GM12878 (cell line): ENCODE results near the gene VEGFB. TPM values are rescaled to one million over a fixed set of nuclear protein-coding genes. Genes with fewer than 3 reads are reported as not detected.

ENCODE experiments used
- CHD2 ChIP-seq: IDR thresholded peaks from 2 replicates; pipeline ENCODE4 v1.6.1; 2011; ENCODE audit warnings: low read depth, low read length, improper control_type of control experiment, borderline replicate concordance
- E2F4 ChIP-seq: IDR thresholded peaks from 2 replicates; pipeline ENCODE4 v1.6.1; 2012; ENCODE audit warnings: low read depth, low read length, improper control_type of control experiment
- E2F8 ChIP-seq: fragments of 450-650 bp; IDR thresholded peaks from 2 replicates; pipeline ENCODE4 v1.6.1; 2018; ENCODE audit warnings: mild to moderate bottlenecking, low read depth, moderate library complexity; ENCODE audit not compliant: partially characterized antibody
- LARP7 ChIP-seq: fragments of 450-650 bp; IDR thresholded peaks from 2 replicates; pipeline ENCODE4 v1.6.1; 2017; ENCODE audit warnings: mild to moderate bottlenecking
- NR2C2 ChIP-seq: IDR thresholded peaks from 2 replicates; pipeline ENCODE4 v1.6.1; 2011; ENCODE audit warnings: borderline replicate concordance, low read depth; ENCODE audit not compliant: control insufficient read depth, insufficient read length
- RAD21 ChIP-seq: IDR thresholded peaks from 2 replicates; pipeline ENCODE4 v1.6.1; 2011; ENCODE audit warnings: mild to moderate bottlenecking, low read depth, low read length, moderate library complexity; ENCODE audit not compliant: insufficient read depth
- RCOR1 ChIP-seq: conservative IDR thresholded peaks from 2 replicates; pipeline ENCODE4 v1.6.1; 2012; ENCODE audit warnings: low read depth, low read length, improper control_type of control experiment
- polyA plus RNA-seq, 11 experiments: library from polyadenylated mRNA; depleted of rRNA in 4 of 11; unstranded in 6 of 11; stranded (reverse) in 5 of 11; fragments of >200 nt; fragmentation: Nextera tagmentation in 4 of 11; fragmentation: Illumina TruSeq in 1 of 11; extraction: Ambion mirVana in 4 of 11; extraction: Trizol in 1 of 11; gene quantifications; 1 replicate in 1 of 11; 2 replicates in 10 of 11; pipeline versions ENCODE4 v1.2.1 to v1.2.3, GENCODE V29; 2011 to 2016; ENCODE audit warnings: inconsistent platforms in 2 of 11, missing spikeins in 2 of 11, low read depth in 1 of 11
- total RNA-seq, 4 experiments: library from RNA; depleted of rRNA in 3 of 4; stranded (reverse); fragments of >200 nt in 3 of 4; fragmentation: Illumina TruSeq in 1 of 4; extraction: Trizol in 1 of 4; gene quantifications; 2 replicates each; pipeline versions ENCODE4 v1.2.1 to v1.2.3, GENCODE V29; 2013 to 2021

Gene VEGFB
- total and polyA plus RNA-seq, 10 of the 15 experiments (the other 5 are each of a cell fraction or from before 2014, with no cell fraction given) = 7.0 to 75.8 (median 20.3) TPM

- no peak for TF ChIP-seq E2F8
- no peak for TF ChIP-seq RAD21
- peak; percentile 75; the same call in 1 of the 2 replicates for TF ChIP-seq LARP7
- no peak for TF ChIP-seq NR2C2
- TF ChIP-seq RCOR1 = no peak
- TF ChIP-seq E2F4 = no peak
- TF ChIP-seq CHD2 = no peak
Measured at GRCh38 chr11:64226507-64227051, 7.8 kb upstream of the VEGFB start (continued).
